H54 (cell line): ENCODE results near the gene OR8B8.
"Not testable (repeated sequence)": the region's sequence is repeated elsewhere in the genome, so short reads cannot be mapped to it uniquely, and the experiment has no call there.

ENCODE experiments used
- DNase-seq: peaks from one replicate; pipeline ENCODE4 v3.0.0; 2011; ENCODE audit warnings: low spot score, mixed read lengths; ENCODE audit not compliant: insufficient read length
- FAIRE-seq: peaks from 3 replicates; lab custom pipeline; 2011; peaks lifted over from hg19 to GRCh38; lab: Jason Lieb, UNC
- POLR2A ChIP-seq: IDR thresholded peaks from 2 replicates; pipeline ENCODE4 v1.6.1; 2011; ENCODE audit warnings: low read depth, mild to moderate bottlenecking, low read length

The OR8B8 gene

DNA sequence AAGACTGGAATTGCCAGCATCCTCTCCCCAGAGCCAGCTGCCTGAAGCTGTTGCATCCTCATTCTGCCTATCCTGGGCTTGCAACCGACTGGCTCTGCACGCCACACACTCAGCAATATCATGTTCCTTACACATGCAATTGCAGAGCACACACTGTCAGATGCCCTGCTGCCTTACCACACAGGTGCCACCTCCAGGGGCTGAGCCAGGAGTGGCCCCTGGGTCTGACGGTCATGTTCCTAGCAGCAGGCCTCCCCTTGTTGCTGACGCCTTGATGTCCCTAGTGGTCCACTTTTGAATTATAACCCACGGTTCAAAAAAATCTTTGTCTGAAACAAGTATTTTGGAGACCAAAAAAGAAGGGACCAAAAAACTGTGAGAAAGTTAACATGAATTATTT lies 18.5 kb upstream of the OR8B8 start:
- no peak for FAIRE-seq
- no peak for TF ChIP-seq POLR2A
- no peak for DNase-seq

DNA sequence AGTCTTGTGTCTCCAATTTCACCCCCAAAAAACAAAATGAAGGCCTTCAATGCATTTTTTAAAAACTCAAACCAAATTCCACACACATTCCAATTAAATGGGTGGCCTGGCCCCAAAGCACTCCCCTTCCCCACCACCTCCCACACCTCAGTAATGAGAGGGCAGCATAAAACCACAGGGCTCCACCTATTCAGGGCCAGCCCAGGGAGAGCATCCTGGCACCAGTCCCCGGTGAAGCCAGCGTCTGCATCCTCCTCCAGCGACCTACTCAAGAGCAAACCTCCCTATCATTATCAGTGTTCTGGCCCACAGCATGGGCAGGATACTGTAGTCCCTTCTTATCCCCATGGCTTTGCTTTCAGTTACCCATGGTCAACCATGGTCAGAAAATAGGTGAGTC lies 17.8 kb upstream of the OR8B8 start:
- no peak for DNase-seq
- FAIRE-seq: no peak
- TF ChIP-seq POLR2A: no peak

DNA sequence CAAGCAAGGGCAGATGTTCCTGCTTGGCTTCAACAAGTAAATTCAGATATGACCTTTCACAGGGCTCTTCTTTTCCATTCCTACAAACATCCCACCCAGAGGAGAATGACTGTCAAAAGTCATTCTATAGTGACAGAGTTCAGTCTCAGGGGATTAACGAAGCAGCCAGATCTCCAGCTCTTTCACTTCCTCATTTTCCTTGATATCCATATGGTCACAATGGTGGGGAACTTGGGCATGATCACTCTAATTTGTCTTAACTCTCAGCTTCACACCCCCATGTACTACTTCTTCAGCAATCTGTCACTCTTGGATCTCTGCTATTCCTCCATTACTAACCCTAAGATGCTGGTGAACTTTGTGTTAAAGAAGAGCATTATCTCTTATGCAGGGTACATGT lies 15.0 kb upstream of the OR8B8 start:
- FAIRE-seq: no peak
- no peak for DNase-seq
- no peak for TF ChIP-seq POLR2A

DNA sequence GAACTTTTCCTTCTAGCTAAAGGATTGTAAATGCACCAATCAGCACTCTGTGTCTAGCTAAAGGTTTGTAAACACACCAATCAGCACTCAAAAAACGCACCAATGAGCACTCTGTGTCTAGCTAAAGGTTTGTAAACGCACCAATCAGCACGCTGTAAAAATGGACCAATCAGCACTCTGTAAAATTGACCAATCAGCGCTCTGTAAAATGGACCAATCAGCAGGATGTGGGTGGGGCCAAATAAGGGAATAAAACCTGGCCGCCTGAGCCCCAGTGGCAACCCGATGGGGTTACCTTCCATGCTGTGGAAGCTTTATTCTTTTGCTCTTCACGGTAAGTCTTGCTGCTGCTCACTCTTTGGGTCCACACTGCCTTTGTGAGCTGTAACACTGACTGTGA lies 13.9 kb upstream of the OR8B8 start:
- FAIRE-seq: not testable (repeated sequence)

DNA sequence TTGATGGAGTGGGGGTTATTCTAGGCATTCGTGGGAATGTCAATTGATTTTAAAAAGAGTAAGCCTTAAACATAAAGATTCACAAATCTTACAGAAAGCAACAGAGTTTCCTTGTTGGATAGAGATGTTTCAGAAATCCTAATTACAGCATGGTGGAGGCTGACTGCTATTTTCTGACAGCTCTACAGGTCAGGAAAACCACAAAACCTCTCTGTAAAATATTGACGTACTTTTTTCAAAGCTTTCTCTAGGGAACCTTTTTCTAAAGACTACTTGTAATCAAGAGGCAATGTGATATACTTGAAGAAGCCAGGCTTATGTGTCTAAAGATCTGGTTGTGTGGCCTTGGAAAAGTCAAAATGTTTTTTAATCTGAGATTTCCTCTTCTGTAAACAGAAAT lies 9.1 kb upstream of the OR8B8 start:
- TF ChIP-seq POLR2A: no peak
- no peak for FAIRE-seq
- DNase-seq: no peak

More for the DNA sequence above, 13.9 kb upstream of the OR8B8 start:
- not testable (repeated sequence) for DNase-seq

DNA sequence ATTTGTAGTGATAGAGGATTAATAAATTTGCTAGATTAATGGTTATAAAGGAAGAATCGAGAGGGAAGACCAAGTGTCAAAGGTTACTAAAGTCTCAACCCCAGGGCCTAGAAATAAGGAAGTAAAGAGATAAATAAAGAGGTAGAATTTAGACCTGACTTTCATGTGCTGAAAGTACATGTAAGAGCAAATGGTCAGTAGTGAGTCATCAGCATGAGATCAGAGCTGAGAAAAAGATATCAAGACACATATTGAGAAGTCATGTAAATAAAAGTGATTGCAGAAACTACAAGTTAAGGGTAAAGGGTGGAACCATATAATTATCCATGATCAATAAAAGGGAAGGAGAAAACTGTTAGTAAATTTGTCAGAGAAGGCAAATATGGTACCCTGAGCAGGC lies 1.4 kb upstream of the OR8B8 start:
- TF ChIP-seq POLR2A: no peak
- DNase-seq (no peak), FAIRE-seq (no peak)

DNA sequence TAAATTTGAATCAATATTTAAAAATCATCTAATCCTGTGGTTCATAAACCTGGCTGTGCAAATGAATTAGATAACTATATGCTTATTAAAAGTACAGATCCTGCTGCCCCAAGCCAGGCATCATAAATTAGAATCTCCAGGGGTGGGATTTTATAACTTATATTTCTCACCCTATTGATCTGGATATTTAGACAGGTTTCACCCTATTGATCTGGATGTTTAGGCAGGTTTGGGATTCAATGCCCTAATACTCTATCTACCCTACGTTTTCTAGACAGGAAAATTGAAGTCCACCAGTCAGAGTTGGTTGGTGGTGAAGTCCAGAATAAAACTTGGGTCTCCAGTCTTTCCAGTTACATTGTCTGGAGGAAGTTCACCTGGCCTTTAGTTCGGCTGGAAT lies 2.6 kb downstream of the OR8B8 start:
- DNase-seq (no peak), FAIRE-seq (no peak)
- TF ChIP-seq POLR2A: no peak

DNA sequence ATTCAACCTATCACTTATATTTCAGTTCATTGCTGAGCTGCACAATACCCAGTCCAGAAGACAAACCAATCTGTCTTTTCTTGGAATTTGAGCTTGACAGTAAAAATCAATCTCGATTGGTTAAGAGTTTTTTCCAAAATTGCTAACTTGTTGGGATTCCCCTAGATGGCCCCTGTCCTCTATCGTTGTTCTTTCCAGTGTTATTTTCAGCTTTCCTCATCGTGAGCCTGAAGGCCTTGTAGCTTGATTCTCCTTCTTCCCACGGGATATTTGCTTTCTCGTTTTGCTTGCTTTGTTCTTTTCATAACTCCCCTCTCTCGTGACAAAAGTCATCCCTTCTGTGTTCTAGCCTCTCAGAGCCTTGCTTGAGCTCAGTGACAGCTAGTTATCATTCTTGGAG lies 3.1 kb downstream of the OR8B8 start:
- no peak for FAIRE-seq
- TF ChIP-seq POLR2A: no peak
- no peak for DNase-seq

DNA sequence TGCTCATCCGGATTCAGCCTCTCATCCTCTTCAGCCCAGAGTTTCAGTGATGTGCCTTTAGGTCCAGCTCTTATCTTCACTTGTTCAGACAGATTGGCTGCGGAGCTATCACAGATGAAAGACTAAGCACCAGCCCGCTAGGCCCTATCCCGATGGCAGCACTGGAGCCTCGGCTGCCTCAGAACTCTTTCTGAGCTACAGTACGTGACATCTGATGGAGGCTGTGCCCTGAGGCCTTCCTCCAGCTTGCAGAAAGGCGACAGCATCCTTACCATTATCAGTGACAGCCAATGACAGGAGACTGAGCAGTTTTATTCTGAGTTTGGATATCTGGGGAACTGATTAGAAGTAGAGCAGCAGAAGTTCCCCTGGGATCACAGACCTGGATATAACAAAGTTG lies 4.0 kb downstream of the OR8B8 start:
- no peak for TF ChIP-seq POLR2A
- FAIRE-seq (no peak), DNase-seq (no peak)

DNA sequence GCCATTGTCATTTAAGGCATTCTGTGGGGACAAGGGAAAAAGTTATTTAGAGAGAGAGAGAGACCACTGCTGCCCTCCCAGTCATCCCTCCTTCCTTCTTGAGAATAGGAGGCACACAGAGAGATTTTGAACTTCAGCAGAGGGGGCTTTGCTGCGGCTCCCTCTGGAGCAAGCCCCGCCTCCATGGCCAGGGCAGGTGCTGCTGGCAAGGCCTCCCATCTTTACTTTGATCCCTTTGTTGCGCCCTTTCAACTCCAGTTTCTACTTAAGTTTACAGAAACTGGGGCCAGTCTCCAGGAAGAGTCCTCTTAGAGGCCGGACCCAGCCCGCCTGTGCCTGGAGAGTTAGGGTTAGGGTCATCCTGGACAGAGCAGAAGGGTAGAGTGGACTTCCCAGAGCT lies 4.4 kb downstream of the OR8B8 start:
- no peak for DNase-seq
- no peak for TF ChIP-seq POLR2A
- FAIRE-seq: no peak

DNA sequence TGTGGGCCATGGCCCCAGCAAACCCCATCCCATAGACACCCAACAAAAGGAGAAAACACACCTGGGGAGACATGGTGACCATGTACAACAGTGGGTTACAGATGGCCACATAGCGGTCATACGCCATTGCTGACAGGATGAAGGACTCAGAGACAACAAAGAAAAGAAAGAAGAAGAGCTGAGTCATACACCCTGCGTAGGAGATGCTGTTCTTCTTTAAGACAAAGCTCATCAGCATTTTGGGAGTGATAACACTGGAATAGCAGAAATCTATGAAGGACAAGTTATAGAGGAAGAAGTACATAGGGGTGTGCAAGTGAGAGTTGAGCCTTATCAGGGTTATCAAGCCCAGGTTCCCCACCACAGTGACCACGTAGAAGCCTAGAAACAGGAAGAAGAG lies 4.9 kb downstream of the OR8B8 start:
- DNase-seq (no peak), FAIRE-seq (no peak)
- no peak for TF ChIP-seq POLR2A

DNA sequence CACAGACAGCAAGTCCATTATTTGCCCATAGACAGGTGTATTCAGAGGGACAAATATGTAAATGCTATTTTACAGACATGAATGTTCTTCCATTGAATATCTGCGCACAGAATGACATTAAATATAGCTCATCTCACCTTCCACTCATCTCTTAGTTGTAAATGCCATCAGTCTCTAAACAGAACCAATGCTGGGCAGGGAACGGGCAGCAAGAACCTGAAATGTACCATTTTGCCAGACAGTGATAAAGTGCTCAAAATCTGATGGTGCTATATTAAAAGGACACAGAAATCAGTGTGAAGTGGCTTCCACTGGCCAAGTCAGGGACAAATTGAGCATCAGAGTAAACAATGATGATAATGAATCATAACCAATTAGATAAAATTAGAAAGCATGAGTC lies 10.8 kb downstream of the OR8B8 start:
- no peak for TF ChIP-seq POLR2A
- DNase-seq: no peak
- FAIRE-seq: no peak

DNA sequence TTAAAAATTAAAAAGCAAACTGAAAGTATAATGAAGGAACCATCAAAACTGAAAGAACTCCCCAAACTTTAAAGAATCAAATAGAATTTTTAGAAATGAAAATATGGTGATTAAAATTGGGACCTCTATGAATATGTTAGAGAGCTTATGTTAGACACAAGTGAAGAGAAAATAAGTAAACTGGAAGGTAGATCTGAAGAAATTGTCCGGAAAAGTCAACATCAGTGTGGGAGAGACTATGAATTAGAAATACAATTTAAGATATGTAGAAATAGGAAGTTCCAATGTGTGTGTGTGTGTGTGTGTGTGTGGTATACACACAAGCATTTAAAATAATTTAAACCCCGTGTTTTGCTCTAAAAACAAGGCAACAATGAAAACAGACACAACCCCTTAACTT lies 15.9 kb downstream of the OR8B8 start:
- no peak for FAIRE-seq

DNA sequence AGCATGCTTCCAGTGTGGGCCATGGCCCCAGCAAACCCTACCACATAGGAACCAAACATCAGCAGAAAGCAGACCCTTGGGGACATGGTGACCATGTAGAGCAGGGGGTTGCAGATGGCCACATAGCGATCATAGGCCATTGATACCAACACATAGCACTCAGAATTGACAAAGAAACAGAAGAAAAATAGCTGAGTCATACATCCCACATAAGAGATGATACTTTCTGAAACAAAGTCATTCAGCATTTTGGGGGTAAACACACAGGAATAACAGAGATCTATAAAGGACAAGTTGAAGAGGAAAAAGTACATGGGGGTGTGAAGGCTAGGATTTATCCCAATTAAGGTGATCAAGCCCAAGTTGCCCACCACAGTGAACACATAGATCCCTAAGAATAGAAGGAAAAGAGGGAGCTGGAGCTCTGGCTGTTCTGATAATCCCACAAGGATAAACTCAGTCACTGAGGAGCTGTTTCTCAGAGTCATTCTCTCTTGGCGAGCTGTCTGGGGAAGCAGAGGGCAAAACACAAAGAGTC lies 21.0 kb downstream of the OR8B8 start, which contains the start of gene OR8B4:
OR8B4 (minus strand) TSS at position 488 of the 538 bp plus-strand sequence; CDS start at position 488, 0 bp downstream.
- FAIRE-seq (no peak), DNase-seq (no peak)
- no peak for TF ChIP-seq POLR2A

More for the DNA sequence above, 15.9 kb downstream of the OR8B8 start:
- DNase-seq: no peak
- TF ChIP-seq POLR2A: no peak

DNA sequence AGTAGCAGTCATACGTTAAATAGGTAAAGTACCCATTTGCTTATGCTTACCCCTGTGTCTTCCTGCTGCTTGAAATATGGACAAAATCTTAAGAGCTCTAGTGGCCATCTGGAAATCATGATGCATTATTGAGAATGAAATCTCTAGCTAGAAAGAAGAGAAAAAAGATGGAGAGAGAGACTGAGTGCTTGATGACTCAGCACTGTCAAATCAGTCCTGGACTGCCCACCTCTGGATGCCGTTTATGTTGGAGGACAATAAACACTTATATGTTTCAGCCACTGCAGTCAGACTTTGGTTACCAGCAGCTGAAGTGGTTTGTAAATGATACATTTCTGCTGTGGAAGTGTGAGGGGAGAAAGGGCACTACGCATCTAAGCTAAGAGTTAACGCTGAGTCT lies 24.5 kb downstream of the OR8B8 start:
- DNase-seq (no peak), FAIRE-seq (no peak)
- no peak for TF ChIP-seq POLR2A
